Erythroblast (primary cell): ENCODE data around the gene SPO11.

Experiments
- GATA1 ChIP-seq: IDR thresholded peaks from 2 replicates; pipeline ENCODE4 v1.6.1; 2011; ENCODE audit warnings: low read depth, mild to moderate bottlenecking, control low read depth, low read length, moderate library complexity
- POLR2A ChIP-seq: IDR thresholded peaks from 2 replicates; pipeline ENCODE4 v1.6.1; 2011; ENCODE audit warnings: mild to moderate bottlenecking, low read length

- TF ChIP-seq POLR2A: peak; percentile 69
- TF ChIP-seq GATA1: no peak
Measured at GRCh38 chr20:57388953-57389694, 59.5 kb downstream of the SPO11 start.
